KBM-7 (cell line): ENCODE measurements around the gene CEP85L.
"Not testable (repeated sequence)": the region's sequence is repeated elsewhere in the genome, so short reads cannot be mapped to it uniquely, and the experiment has no call there.

ENCODE experiments used
- DNase-seq: peaks from one replicate; pipeline ENCODE4 v3.0.0-alpha.2; 2015
- in situ Hi-C: fragments of 300-500 bp; cut with MboI; formaldehyde crosslinking; loops from 2 replicates; pipeline ENCODE4 v1.14.3; 2020; ENCODE audit warnings: low sequenced_read_pairs, low pct_unique_long_range_greater_than_20kb, mixed read lengths

CEP85L gene

DNA sequence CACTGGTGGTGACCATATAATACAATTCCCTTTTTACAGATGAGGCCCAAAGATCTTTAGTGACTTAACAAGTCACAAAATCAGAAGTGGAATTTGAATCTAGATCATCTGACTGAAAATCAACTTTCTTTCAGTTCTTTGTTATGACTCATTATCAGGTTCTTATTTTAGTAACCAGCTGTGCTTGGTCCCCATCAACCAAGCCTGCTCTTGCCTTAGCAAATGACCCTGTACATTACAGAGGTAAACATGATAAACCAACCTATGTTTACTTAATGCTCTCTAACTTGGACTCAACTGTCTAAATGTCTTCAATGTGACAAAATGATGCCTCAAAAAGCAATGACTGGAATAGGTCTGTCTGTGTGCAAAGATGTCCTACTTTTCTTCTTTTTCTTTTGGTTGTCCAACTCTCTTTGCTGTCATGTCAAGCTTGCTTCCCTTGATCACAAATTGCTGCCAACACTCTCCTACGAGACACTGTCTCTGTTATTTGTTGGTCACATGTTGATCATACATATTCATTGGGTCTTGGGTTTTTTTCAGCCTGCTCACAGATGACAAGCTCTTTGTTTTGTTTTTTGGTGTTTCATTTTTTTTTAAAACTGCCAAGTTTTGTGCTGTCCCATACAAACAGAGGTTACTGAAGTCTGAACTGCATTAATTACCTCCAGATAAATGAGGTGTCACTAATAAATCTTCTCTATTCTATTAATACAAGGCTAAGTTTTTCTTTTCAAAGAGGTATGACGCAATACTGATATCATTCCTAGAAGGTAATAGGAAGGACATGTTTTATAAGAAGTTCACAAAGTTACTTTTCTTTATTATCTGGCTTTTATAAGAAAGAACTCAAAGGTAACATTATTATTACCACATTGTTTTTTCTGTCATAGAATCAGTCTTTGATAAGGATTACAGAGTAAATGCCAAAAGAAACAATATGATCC is 165.5 kb downstream of the CEP85L start:
- no peak for DNase-seq
- in situ Hi-C loops: no loop called here

DNA sequence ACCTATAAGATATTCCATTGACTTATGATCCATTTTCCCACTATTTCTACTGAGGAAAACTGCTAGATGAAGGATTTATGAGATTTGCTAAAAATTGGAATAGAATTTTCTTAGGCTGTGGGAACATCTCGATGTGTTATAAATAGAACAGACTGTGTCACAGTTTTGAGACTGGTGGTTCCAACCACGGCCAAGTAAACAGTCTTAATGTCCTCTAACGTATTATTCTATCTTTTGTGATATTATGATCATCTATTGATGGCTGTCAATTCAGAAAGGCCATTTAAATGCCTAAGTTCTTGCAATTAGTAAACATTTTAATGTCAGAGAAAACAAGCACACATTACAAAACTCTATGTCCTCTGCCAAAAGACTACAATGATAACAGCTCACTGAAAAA is 174.8 kb downstream of the CEP85L start:
- DNase-seq: no peak
- in situ Hi-C loops: no loop called here

DNA sequence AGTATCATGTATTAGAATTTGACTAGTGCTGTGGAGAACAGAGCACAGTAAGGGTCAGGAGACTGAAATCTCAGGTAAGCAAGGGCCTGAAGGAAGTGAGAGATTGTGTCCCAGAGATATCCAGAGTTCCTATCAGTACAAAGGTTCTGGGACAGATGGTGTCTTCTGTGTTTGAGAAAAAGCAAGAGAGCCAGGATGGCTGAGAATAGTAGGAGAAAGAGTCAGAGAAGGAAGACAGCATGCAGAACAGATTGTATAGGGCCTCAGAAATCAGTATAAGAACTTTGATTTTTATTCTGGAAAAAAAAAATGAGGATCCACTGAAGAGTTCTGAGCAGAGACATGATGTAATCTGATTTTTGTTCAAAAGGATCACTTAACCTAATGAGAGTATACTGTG is 178.1 kb downstream of the CEP85L start:
- in situ Hi-C loops: no loop called here

DNA sequence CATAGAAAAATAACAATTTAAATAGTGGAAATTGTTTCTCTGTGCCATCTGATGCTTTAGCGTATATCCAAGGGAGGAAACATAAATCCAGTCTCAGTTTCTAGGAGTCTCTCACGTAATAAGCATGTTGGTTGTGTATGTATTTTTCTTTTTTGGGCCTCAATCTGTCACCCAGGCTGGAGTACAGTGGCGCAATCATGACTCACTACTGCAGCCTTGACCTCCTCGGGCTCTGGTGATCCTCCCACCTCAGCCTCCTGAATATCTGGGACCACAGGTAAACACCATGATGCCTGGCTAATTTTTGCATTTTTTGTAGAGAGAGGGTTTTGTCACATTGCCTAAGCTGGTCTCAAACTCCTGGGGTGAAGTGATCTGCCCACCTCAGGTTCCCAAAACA is 181.9 kb downstream of the CEP85L start:
- no peak for DNase-seq

More for the DNA sequence above, 178.1 kb downstream of the CEP85L start:
- DNase-seq: no peak

DNA sequence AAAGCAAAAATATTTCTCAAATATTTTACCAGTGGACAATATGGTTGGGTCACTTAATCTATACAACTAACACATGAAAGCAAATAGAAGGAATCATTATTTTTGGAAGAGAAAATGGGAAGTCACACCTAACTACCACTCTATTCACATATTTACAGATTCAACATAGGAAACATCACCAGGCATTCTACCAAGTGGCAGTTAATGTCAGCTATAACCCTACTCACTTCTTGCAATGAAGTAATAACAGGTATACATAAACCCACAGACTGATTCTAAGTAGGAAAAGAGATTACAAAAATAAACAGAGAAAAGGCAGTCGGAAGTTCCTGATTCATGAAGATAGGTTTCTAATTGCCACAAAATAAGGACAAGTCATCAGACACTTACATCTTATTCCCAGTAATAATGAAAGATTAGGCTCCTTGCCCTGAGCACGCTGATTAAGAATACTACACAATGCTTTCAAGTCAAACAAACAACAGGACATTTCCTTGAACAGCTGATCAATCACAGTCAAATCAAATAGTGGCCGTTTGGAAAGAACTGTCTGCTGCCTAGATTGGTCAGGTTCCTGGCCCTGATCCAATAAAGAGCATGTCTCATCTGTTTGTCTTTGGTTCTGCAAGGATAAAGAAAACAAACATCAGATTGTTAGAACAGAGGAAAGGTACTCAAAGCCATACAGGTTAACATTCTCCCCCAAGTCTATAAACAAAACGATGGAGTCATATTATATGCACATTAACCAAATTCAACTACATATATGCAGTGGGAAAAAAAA is 182.5 kb downstream of the CEP85L start:
- in situ Hi-C loops: no loop called here
- no peak for DNase-seq

More for the DNA sequence above, 181.9 kb downstream of the CEP85L start:
- in situ Hi-C loops: no loop called here

DNA sequence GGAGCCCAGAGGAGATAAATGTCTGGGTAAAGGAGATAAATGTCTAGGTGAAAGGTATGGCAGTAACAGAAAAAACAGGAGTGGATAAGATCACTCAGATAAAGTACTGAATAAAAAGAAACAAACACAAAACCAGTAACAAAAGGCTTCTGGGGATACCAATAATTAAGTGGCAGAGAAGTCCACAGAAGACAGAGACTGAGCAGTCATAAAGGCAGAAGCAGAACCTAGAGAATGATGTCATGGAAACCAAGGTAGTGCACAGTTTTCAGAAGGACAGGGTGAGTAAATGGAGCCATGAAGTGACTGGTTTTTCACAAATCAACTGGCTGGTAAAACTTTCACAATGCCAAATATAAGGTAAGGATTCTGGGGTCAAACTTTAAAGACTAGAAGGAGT is 184.2 kb downstream of the CEP85L start:
- in situ Hi-C loops: no loop called here

DNA sequence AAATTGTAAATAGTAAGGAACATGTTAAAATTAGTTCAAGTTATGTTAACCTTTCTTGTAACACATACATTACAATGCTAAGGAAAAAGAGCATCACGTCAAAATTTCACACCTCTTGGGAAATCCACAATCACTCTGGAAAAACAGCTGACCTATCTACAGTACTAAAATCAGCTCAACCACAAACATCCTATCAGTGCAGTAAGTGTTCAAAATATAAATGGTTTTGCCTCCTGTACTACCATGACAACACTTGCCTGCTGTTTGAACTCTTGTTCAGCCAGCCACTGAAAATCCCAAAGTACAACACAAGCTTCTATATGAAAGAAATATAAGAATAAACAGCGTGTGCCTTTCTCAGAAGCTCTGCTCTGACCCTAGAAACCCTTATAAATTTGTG is 186.8 kb downstream of the CEP85L start:
- in situ Hi-C loops: no loop called here
- DNase-seq: no peak

More for the DNA sequence above, 184.2 kb downstream of the CEP85L start:
- no peak for DNase-seq

DNA sequence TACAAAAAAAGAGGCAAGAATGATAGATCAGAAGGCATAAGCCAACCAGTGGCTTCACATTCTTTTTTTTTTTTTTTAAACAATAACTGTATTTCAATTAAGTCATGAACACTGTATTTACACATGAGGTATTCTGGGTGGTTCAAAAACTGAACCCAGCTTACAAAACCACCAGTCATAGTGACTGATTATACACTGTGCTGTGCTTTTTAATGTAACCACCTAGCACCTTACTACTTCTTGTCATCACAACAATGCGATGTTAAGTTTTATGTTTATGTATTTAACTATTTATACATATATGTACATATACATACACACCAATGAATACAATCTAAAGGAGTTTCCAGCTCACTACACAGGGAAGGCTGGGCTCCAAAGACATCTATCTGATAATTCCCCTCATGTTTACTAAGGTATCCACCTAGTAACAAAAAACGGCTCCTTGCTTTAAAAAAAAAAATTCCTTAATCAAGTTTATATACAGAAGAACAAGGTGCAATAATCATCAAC is 190.4 kb downstream of the CEP85L start:
- in situ Hi-C loops: no loop called here
- DNase-seq: no peak

DNA sequence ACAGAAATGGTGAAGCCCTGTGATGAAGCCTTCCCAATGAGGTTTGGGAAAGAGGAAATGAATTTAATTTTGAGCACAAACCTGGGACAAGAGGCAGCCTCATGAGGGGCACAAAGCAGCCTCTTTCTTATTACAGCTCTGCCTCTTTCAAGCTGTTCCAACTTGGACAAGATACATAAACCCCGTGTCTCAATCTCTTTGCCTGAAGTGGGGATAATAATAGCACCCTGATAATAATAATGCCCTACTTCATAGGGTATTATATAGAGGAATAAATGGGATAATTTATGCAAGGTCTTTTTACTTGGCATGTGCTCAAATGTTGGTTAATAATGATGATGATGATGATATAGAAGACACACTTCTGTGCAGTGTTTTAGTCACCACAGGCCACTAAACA is 194.4 kb downstream of the CEP85L start:
- in situ Hi-C loops: no loop called here

DNA sequence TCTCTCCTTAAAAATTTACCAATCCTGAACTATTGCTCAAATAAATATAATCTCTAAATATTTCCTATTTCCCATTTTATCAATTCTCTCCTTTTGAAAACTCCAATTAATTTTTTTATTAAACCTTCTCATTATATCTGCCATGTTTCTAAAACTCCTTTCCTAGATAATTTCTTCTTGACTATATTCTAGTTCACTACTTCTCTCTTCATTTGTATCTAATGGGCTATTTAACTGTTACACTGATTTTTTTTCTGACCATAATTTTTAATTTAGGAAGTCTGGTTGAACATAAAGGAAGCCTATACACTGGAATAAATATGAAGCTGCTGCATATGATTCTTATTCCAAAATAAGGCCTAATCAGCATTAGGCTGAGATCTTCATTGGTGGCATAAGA is 199.6 kb downstream of the CEP85L start:
- DNase-seq: no peak
- in situ Hi-C loops: no loop called here

More for the DNA sequence above, 194.4 kb downstream of the CEP85L start:
- no peak for DNase-seq

DNA sequence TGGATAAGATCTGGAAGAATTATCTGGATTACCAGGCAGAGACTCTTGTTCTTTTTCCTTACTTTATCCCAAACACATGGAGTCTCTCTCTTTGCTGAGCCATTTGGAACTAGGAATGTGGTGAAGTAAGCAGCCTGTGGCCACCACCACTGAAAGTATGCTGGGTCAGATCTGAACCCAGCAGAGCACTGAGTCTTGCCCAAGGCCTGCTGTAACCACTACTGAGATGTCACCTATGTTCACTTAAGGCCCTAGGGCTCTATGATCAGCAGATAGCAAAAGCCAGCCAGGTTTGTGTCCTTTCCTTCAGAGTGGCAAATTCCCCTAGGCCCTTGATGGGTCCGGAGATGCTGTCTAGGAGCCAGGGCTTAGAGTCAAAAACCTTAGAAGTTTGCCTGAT is 206.6 kb downstream of the CEP85L start:
- in situ Hi-C loops: no loop called here
- DNase-seq: no peak

DNA sequence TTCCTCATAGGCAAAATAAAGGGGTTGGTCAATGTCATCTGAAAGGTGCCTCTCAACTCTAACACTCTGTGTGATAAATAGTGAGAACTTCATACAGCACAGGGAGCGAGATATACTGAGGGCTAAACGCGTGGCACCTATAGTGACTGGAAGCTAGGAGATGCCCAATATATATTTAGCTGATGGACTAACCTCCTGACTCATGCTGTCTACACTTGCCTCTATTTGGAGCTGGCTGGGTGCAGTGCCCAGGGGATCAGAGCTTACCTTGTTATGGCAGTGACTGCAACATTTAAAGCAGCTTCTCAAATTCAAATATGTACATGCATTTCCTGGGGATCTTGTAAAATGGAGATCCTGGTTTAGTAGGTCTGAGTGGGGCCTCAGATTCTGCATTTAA is 214.9 kb downstream of the CEP85L start:
- in situ Hi-C loops: no loop called here
- DNase-seq: no peak

DNA sequence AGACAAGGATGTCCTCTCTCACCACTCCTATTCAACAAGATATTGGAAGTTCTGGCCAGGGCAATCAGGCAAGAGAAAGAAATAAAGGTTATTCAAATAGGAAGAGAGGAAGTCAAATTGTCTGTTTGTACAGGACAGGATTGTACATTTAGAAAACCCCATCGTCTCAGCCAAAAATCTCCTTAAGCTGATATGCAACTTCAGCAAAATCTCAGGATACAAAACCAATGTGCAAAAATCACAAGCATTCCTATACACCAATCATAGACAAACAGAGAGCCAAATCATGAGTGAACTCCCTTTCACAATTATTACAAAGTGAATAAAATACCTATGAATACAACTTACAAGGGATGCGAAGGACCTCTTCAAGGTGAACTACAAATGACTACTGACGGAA is 217.2 kb downstream of the CEP85L start:
- DNase-seq, in situ Hi-C loops: not testable (repeated sequence)

DNA sequence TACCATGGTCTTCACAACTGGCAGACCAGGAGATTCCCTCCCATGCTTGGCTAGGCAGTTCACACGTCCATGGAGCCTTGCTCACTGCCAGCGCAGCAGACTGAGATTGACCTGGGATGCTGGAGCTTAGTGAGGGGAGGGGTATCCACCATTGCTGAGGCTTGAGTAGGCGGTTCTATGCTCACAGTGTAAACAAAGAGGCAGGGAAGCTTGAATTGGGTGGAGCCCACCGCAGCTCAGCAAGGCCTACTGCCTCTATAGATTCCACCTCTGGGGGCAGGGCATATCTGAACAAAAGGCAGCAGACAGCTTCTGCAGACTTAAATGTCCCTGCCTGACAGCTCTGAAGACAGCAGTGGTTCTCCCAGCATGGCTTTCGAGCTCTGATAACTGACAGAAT is 230.1 kb downstream of the CEP85L start:
- in situ Hi-C loops, DNase-seq: not testable (repeated sequence)

DNA sequence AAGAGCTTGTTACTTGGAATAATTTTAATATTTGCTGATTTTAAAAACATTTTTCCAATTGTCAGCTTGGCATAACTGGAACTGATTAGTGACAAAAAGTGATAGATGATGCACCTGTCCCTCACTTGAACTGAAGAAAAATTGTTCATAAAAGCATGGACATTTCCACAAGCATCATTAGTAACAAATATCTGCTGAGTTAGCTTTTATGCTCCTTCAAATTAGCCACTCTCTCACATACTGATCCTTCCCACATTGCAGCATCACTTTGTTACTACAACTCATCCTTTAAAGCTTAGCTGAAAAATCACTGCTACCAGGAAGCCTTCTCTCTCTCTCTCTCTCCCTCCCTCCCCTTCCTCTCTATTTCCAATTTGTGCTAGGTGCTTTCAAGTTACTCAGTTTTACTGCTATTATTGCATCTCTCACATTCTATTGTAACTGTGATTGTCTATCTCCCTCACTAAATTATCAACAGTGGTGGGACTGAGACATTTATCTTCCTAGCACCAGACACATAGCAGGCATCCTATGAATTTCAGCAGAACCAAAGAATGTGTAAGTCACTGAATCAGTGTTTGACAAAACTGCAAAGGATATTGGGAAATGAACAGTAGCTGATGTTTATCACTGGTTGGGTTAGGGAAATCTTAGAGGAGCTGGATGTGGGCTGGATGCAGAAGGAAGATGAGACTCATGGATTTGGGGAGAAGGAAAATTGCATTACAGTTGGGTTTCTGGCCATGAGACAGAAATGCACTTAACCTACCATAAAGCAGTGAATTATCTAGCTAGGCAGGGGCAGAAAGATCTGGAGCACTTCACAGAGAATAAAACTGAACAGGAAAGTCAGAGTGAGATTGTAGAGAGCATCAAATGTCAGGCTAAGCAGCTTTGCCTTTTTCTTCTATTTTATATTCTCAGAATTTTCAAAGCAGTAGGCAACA is 231.7 kb downstream of the CEP85L start:
- in situ Hi-C loops: no loop called here
- DNase-seq: no peak
